Amniotic epithelial cell (primary cell): ENCODE data around the gene POLA1.

Source experiments
- DNase-seq: peaks from one replicate; pipeline ENCODE4 v3.0.0-alpha.2; 2010; ENCODE audit warnings: low read depth

The POLA1 gene

DNA sequence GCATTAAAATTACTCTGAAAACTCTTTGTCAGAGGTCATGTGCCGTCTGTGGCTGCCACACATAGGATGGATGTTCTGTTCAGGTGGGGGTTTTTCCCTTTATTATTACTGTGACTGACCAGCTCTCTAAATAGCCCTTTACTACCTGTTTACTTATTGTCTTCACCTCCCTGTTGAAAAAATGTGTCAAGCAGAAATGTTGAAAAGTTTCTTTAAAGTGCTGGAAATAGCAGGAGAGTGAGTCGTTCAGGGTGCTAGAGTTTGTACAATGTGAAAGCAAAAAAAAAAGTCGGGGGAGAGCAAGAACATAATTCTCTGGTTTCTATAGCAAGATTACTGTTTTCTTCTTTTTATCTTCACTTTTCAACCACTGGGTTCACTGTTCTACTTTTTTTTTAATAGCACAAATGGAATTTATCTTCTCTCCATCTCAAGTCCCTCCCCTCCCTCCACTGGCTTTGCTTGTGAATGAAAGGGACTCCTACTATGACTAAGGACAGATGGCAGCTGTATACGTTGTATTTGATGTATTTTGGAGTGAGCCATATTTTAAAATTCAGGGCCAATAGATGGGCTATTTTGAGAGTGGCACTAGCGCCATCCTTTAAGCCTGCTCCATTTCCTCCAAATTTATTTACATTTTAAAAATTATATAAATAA is 288.7 kb downstream of the POLA1 start:
- peak; percentile 44 for DNase-seq

DNA sequence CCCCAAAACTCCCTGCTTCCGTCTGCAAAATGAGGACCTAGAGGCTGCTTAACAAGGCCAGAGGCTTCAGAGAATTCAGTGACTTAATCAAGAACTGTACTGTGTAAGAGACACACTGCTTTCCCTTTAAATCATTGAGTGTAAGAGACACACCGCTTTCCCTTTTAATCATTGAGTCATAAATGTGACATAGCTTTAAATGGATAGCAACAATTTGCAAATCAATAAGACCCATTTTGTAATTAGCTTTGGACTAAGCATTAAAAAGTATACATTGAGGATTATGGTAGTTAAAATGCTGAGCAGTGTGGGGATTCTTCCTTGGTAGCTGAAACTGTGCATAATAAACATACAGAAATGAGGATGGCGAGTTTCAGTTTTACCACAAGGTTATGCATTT is 290.2 kb downstream of the POLA1 start:
- no peak for DNase-seq

DNA sequence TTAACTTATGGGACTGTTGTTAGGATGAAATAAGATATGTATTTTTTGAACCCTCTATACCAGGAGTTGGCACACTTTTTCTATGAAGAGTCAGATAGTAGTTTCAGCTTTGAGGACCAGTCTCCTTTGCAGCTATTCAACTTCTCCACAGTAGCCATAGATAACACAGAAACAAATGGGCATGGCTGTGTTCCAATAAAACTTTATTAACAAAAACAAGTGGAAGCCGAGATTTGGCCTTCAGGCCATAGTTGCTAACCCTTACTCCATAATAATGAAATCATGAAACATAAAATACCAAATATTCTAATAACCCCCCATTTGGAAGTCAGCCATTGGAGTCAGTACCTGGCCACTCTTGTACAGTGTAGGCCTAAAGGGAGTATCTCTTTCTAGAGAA is 291.4 kb downstream of the POLA1 start:
- no peak for DNase-seq

DNA sequence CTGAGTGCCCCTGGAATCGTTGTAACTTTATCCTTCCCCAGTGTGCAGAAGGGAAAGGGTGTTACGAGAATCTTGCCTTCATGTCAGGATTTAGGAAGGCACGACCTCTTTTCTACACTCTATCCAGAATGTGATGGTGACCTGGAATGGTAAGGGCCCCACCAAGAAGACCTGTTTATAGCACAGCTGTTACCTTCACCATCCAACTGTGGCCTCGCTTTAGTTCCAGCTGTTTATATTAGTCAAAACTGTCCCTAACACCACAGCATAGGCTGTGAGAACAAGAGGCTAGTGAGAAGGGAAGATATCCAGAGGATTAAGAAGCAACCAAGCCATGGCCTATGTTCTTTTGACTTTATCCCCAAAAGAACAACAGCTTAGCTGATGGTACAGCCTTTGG is 294.0 kb downstream of the POLA1 start:
- DNase-seq = no peak

DNA sequence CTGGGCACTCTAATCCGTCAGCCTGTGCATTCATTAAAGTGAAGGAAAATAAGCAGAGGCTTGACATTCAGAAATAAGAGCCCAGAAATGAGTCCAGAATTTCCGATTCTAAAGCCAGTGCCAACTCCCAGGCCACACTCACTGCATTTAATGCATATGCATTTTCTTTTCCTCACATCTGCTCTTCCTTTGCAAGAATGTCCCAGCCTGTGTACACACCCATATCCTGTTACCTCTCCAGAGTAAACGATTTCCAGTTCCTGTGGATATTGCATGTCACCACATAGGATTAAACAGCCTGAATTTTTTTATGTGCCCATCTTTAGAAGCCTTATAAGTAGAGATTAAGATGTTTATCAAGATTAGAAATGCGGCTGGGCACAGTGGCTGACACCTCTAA is 294.6 kb downstream of the POLA1 start:
- no peak for DNase-seq

DNA sequence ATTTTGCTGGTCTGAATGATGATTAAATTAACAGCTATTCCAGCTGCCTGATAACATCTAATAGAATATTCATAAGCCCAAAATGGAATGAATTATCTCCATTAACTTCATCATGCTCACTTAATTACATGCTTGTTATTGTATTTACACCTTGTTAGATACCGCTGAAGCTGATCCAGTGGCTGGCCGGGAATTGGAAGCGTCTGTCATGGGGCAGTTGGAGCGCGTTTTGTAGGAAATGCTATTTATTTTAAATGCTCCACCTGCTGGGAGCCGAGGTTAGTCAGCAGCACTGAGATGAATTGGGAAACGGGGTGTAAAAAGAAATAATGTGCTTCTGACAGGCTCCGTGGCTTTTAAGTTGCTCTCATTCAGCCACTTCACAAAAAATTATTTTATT is 296.8 kb downstream of the POLA1 start:
- DNase-seq = no peak

DNA sequence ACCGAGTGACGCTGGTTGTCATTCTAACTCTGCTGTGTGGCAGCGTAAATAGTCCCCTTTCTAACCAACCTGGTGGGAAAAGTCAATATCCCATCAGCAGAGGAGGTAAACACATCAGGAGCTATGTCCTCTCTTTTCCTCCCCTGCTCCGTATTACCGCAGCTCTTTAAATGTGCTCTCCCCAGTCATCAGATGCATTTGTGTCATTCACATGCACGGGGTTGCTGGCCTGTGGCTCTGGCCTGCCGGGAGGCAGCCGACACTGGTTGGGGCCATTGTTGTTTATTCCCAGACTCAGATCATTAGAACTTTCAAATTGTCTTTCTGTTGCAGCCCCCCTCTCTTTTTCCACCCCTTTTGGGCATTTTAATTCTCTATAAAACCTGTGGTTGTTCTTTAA is 300.2 kb downstream of the POLA1 start:
- no peak for DNase-seq

DNA sequence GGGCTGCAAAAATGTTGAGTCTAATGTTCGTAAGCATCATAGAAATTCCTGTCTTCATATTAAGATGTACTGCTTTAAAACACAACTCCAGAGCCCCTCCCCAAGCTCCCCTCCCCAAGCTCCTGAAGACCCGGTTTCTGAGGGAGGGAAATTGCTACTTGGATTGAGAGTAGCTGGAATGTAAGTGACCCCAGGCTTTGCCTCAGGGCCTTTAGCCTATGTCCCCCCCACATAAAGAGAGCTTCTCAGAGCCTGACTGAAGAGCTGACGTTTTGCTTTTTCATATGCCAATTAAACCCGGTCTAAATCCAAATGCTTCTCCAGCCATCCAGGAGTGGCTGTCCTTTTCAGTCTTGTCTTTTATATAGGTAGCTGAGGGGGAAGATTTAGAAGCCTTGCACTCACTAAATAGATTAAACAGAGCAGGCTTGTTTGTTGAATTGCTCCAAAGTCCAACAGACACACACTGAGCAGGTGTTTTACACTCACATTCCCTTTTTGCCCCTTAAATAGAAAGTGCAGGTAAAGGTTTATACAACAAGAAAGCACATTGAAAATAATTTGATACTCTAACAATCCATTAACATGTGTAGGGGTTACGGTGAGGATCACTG is 302.5 kb downstream of the POLA1 start:
- no peak for DNase-seq

DNA sequence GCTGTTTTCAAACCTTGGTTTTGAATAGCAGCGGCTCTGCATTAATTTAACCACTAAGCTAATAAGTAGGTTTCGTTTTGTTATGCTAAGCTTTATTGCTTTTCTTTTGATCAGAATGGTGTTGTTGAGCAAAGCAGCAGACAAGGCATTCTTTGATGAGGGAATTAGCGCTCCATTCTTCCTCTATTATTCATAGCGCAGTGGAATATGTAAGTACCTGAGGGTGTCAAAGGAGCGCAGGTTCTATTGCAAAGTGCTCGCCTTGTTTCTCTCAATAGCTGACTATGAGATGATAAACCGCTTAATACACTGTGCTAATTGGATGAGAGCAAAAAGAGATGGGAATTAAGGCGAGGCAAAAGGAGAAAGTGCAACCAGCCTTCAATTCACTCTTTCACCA is 305.8 kb downstream of the POLA1 start:
- DNase-seq = no peak

DNA sequence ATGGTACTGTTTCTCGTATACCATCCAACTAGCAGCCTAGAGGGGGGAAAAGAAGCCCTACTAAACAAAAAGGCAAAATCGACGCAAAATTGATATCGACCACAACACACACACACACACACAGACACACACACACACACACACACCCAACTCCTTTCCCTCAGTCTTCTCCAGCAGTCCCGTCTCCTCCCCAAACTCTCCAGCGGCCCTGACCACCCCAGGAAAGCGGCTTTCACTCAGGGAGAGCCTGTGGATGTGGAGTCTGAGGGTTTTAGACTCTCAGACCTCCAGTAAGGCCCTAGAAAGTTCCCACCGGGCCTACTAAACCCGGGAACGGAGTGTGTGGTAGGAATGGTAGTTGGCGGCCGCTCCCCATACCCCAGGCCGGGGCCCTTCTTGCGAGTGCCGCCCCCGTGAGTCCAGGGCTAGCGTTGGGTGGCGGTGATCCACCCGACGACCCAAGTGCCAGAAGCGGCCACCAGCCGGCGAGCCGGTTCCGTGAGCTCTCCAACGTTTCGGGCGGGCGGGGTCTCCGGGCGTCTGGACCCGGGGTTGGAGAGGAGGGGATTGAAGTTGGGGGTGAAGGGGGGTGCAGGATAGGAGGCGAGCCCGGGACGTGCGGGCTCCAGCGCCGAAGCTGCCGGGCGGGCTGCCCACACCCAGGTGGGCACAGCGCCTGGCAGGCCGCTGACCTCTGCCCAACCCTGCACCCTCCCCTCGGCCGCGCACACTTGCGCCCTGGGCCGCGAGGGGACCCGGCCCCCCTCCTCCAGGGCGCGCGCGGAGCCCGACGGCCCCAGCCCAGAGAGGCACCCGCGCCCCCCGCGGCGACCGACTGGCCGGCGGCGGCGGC is 308.3 kb downstream of the POLA1 start:
- no peak for DNase-seq

DNA sequence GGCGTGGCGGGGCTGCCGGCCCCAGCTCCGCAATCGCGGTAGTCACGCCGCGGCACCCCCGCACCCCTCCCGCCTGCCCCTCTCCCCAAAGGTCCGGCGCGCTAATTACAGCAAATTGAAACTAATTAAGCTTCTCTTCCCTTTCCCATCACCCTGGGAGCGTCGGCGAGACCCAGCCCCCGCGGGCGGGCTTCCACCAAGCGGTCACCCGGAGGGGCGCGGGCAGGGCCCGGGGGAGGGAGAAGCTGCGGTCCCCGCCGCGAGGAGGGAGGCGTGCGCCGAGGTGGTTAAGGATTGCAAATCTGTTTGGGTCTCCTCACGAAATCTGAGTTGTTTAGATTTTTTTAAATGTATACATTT is 308.9 kb downstream of the POLA1 start:
- DNase-seq = no peak

DNA sequence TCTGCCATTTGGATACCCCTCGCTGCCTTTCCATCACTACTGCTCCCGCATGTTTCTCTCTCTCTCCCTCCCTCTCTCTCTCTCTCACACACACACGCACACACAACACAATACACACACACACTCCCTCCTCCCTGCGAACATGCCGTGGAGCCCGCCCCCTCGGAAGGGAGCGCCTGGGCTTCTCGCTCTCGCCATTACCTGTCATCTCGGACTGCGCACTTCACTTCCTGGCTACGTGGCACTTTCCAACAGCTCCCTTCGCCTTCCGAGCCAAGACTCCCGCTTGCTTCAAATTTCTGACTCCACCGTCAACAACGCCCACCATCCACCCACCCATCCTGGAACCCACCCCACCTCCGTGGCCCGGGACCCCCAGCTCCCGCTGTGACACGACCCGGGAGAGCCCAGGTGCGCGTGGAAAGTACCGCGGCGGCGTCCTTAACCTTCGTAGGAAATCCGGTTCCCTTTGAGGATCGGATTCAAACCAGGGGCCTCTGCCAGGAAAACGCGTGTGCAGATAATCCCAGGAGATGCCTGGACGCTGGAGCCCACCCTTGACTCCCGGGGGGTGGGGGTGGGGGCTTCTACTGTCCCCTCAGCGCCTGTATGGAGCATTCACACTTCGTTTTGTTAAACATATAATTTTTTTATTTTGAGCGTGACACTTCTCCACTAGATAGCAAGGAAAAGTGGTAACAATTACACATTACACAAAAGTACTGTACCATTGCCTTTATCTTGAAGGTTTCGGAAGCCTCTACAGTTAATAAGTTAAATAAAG is 309.5 kb downstream of the POLA1 start:
- no peak for DNase-seq

DNA sequence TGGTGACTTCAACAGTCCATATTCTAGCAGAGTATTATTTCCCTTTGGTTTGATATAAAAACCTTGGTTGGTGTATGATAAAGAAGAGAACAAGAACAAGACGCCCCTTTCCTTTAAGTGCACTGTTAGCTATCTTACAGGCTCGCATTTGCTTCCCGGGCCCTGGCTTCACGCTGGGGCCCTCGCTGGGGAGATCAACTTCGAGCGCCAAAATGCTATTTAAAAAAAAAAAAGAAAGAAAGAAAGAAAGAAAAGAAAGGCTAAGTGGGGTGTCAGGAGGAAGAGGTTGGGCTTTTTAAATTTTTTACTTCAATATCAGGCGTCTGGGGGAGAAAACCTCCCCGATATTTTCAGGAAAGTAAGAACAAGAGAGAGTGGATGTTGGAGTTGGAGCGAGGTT is 310.3 kb downstream of the POLA1 start:
- DNase-seq = no peak

DNA sequence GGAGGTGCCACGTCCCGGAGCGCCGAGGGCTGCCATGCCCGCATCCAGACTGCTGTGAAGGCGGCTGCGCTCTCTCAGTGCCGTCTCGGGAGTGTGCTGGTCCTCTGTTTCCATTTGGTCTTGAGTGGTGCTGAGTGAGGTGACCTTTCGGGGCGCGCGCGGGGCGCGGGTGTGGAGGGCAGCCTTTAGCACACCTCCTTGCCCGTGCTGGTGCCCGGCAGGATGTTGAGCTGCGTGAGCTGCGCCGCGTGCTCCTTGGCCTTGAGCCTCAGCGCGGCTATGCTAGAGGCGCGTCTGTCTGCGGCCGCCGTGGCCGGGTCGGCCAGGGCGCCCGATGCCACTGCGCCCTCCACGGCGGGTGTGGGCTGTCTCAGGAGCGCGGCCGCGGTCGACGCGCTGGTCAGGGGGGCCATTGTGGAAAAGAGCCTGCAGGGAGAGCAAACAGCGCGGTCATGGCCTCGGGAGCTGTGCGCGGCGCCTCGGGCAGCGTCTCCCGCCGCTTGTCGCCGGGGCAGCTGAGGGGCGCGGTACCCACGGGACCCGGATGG is 310.8 kb downstream of the POLA1 start:
- no peak for DNase-seq

DNA sequence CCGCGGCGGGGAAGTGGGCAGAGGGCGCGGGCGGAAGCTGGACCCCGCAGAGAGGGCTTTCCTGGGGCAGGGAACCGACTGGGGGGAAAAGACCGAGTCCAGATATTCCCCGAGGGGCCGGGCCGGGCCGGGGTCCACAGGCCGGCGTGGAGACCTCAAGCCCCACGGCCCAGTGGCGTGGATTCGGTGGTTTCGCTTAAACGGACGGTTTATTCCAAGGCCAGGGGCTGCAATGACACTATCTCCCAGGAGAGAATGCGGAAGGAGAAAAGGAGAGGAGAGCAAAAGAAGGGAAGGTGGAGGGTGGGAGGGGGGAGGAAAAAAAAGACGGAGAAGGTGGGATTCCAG is 311.3 kb downstream of the POLA1 start:
- no peak for DNase-seq

DNA sequence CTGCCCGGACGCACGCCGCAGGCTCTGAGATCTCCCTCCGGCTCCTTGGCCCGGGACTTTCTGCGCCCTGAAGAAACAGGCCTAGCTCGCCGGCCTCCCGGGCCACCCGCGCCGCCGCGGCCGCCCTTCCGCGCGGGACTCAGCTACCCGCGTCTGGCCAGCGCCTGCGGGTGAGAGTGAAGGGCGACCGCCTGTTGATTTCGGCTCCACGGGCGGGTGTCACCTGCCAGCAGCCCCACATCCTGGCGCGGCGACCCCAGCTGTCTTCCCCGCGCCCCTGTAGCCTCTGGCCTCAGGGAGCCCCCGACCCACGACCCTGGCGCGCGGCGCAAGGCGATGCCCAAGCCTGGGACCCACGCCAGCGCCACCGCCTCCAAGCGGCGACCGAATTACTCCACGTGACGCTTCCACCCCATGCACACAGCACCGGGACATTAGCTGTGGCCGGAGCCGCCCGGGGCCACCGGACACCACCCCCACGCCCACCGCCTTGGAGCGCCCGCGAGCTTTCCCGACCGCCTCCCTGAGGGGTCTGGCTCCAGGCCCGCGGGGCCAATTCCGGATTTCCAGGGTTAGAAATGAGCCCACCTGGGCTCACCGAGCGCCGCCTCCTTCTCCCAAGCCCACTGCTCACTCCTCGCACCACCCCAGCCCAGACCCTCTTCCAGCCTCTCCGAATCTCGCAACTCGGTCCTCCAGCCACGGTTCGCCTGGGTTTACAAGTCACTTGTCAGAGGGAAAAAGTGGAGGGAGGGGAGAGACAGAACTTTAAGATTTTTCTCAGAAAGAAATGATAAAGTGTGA is 311.9 kb downstream of the POLA1 start:
- no peak for DNase-seq

DNA sequence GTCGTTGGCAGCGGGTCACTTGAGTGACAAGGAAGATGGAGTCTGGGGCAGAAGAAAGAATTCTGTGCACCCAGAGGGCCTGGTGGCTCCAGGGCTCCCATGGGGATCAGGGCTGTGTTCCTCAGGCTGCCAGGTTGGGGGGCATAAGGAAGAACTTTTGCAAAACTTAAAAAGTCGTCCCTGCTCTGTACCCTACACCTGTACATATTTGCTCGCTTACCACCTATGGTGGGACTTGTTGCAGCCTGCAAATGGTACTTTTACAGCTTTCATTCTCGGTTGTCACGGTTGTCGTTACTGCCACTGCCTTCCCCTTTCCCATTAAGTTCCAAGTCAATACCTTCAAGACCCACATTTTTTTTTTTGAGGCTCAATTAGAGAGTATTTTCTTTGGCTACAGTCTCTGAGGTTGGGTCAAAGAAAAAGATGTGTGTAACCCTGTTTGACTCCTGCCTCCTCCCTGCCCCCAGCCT is 312.9 kb downstream of the POLA1 start:
- no peak for DNase-seq

DNA sequence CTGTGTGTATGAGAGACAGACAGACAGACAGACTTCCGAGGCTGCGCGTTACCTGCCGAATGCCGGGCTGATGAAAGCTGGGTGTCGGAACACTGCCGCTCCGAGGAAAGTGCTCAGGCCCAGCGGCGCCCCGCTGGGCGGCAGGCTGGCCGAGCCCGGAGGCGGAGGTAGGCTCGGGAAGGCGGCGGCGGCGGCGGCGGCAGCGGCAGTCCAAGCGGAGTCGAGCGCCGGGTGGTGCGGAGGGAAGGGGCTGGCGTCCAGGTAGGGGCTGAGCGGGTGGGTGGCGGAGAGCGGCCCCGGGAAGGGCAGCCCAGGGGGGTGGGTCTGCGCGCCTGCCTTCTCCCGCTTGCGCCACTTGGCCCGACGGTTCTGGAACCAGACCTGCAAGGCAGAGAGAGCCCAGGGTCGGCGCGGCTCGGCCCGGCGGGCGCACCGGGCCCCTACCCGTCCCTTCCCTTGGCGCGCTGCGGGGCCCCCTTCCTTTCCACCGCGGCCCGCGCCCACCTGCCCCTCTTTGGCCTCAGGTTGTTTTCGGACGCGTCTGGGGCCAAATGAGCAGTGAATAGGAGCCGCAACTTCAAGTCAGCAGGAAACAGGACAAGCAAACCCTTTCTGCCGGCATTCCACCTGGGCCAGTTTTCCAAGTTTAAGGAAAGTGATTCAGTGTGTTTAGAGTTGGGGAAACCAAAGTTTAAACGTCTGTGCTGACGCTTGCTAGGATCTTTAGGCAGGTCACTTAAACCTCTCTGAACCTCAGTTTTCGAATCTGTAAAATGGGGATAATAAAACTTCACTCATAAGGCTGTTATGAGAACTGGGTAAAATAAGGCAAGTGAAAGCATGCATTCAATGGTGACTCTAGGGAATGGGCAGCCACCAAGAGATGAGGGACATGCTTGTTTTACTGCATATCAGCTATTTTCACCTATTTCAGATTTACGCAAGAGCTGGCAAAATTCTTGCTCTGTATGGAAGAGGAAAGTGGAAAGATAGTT is 313.6 kb downstream of the POLA1 start:
- DNase-seq = no peak

DNA sequence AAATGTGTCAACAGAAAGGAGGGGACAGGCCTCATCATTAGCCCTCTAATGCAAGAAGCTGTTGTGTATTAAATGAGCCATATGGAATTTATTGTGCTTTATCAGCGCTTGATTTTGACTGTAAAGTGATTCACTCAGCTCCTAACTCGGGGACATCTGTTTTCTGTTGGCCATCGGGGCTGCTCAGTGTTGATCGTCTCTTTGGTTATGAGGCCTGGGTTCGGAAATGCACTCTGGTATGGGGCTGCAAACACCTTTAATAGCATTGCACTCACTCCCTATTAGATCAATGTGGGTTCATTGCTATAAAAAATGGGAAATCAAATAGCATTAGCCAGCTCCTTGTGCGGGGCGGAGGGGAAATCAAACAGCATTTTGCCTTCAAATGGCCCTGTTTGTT is 315.7 kb downstream of the POLA1 start:
- DNase-seq = no peak
